GM19452 (cell line): ENCODE measurements around the gene SNRNP35.
"Not testable (repeated sequence)": the region's sequence is repeated elsewhere in the genome, so short reads cannot be mapped to it uniquely, and the experiment has no call there.

Source experiments
- ATAC-seq: cut with Tn5 transposase; IDR thresholded peaks from one replicate; pipeline ENCODE4 v1.9.1; 2021; ENCODE audit not compliant: unreplicated experiment

SNRNP35 gene

GRCh38 chr12:123487428-123487827 is 29.5 kb downstream of the SNRNP35 start:
- ATAC-seq, result no peak

- no peak for ATAC-seq
Observed at GRCh38 chr12:123488539-123489230, 30.7 kb downstream of the SNRNP35 start.

- no peak for ATAC-seq
Observed at GRCh38 chr12:123489580-123489979, 31.6 kb downstream of the SNRNP35 start.

GRCh38 chr12:123490089-123490488 is 32.1 kb downstream of the SNRNP35 start:
- no peak for ATAC-seq

- ATAC-seq, result no peak
Observed at GRCh38 chr12:123491056-123491455, 33.1 kb downstream of the SNRNP35 start.

GRCh38 chr12:123491481-123491880 is 33.5 kb downstream of the SNRNP35 start:
- no peak for ATAC-seq

- not testable (repeated sequence) for ATAC-seq
Observed at GRCh38 chr12:123492339-123493039, 34.5 kb downstream of the SNRNP35 start.

GRCh38 chr12:123494124-123494851 is 36.3 kb downstream of the SNRNP35 start:
- ATAC-seq, result no peak

- no peak for ATAC-seq
Observed at GRCh38 chr12:123497065-123497464, 39.1 kb downstream of the SNRNP35 start.

GRCh38 chr12:123498126-123498825 is 40.3 kb downstream of the SNRNP35 start:
- no peak for ATAC-seq

GRCh38 chr12:123499332-123499731 is 41.4 kb downstream of the SNRNP35 start:
- no peak for ATAC-seq

- no peak for ATAC-seq
Observed at GRCh38 chr12:123502163-123502704, 44.3 kb downstream of the SNRNP35 start.

- ATAC-seq, result no peak
Observed at GRCh38 chr12:123506059-123506842, 48.3 kb downstream of the SNRNP35 start.

- ATAC-seq, result no peak
Observed at GRCh38 chr12:123506843-123507236, 48.9 kb downstream of the SNRNP35 start.

GRCh38 chr12:123512838-123513665 is 55.1 kb downstream of the SNRNP35 start:
- no peak for ATAC-seq

GRCh38 chr12:123513805-123514204 is 55.9 kb downstream of the SNRNP35 start:
- ATAC-seq, result no peak

GRCh38 chr12:123514582-123515221 is 56.8 kb downstream of the SNRNP35 start:
- not testable (repeated sequence) for ATAC-seq

GRCh38 chr12:123516216-123516780 is 58.4 kb downstream of the SNRNP35 start:
- no peak for ATAC-seq
